ENCODE measurements around the gene PTPRM. TPM values are rescaled to one million over a fixed set of nuclear protein-coding genes. Genes with fewer than 3 reads are reported as not detected.

PTPRM gene
- total and polyA plus RNA-seq, 2 of the 4 experiments (the other 2 are of a cell fraction): 28.3 to 51.2 TPM

DNA sequence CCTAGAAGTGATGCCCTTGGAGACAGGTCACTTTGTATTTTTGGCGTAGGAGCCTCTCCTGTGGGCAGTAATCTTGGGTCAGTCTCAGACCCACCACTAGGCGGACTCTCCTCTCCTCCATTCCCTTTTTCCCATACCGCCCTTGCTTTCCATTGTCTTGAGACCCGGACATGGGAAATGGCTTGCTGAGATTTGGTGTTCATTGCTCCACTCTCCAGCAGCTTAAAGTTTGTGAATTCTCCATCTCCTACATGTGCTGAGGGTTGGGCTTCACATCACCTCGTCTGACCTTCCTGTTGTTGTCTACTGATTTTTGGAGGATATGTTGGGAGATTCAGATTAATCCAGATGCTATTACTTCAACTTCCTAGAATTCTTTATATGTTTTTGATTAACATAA is 882.9 kb downstream of the PTPRM start:
- ATAC-seq (ENCODE audit: low read depth) (no peak), DNase-seq (no peak)
- Histone ChIP-seq H3K4me2 (ENCODE audit: low read depth, low read length) (no peak overlapping the region), H2BK15ac (ENCODE audit: low read depth, low read length) (no peak overlapping the region), H3K4ac (ENCODE audit: low read depth, low read length) (no peak overlapping the region), H3K9me1 (ENCODE audit: insufficient read depth, low read length) (no peaks in the 10 kb centered on the region), H2AFZ (replicated peaks; ENCODE audit: low read length, poor library complexity) (no peak overlapping the region), H3K27ac (ENCODE audit: insufficient read depth, low read length) (no peak overlapping the region), H3K36me3 (ENCODE audit: control insufficient read depth, insufficient read depth, low read length) (no peaks in the 10 kb centered on the region), H3K14ac (replicated peaks; ENCODE audit: low read depth, low read length) (no peak overlapping the region), H3K4me3 (ENCODE audit: insufficient read depth, low read depth, low read length) (no peak overlapping the region), H3K79me1 (ENCODE audit: low read depth in 1 of 2, low read length in 2 of 2) (no peaks in the 10 kb centered on the region), H2AK9ac (replicated peaks; ENCODE audit: low read depth, low read length, poor library complexity) (no peak overlapping the region), H3K56ac (ENCODE audit: extremely low read depth, insufficient read depth, low read length) (no peak overlapping the region), H2BK5ac (ENCODE audit: low read depth, low read length, poor library complexity, severe bottlenecking) (no peak overlapping the region), H3K18ac (ENCODE audit: low read depth, low read length) (no peak overlapping the region), H2AK5ac (ENCODE audit: low read depth, low read length) (no peak overlapping the region), H4K8ac (ENCODE audit: low read depth in 2 of 2, low read length in 2 of 2) (no peak overlapping the region), H4K91ac (ENCODE audit: insufficient read depth, low read depth, low read length) (no peak overlapping the region), H3K23ac (ENCODE audit: low read depth, low read length) (no peak overlapping the region), H3K4me1 (ENCODE audit: control insufficient read depth, insufficient read depth, low read length) (no peaks in the 10 kb centered on the region), H3K9ac (ENCODE audit: low read depth, low read length) (no peak overlapping the region), H3K27me3 (ENCODE audit: control insufficient read depth, insufficient read depth, low read length) (peaks cover 9% of the 10 kb centered on the region), H2BK120ac (ENCODE audit: low read depth, low read length) (no peak overlapping the region), H2BK20ac (ENCODE audit: low read depth, low read length) (no peak overlapping the region), H3K9me3 (ENCODE audit: control insufficient read depth, insufficient read depth, low read length) (no peaks in the 10 kb centered on the region), H4K5ac (ENCODE audit: low read depth, low read length) (no peak overlapping the region), H4K20me1 (ENCODE audit: insufficient read depth, low read length) (no peaks in the 10 kb centered on the region)
- ChIA-PET POLR2A (ENCODE audit: unreplicated experiment) (no interaction called here), CTCF (no interaction called here)
- intact Hi-C loops (cut with micrococcal nuclease): no loop called here
- BruUV-seq (replicated peaks): no TSS peak
- dilution Hi-C loops (cut with HindIII; ENCODE audit: low sequenced_read_pairs, unreplicated experiment): no loop called here
- no peak for TF ChIP-seq SMC3 (IDR thresholded peaks at IDR 0.05; ENCODE audit: low read depth, low read length)
- TF ChIP-seq, protein P1, sequence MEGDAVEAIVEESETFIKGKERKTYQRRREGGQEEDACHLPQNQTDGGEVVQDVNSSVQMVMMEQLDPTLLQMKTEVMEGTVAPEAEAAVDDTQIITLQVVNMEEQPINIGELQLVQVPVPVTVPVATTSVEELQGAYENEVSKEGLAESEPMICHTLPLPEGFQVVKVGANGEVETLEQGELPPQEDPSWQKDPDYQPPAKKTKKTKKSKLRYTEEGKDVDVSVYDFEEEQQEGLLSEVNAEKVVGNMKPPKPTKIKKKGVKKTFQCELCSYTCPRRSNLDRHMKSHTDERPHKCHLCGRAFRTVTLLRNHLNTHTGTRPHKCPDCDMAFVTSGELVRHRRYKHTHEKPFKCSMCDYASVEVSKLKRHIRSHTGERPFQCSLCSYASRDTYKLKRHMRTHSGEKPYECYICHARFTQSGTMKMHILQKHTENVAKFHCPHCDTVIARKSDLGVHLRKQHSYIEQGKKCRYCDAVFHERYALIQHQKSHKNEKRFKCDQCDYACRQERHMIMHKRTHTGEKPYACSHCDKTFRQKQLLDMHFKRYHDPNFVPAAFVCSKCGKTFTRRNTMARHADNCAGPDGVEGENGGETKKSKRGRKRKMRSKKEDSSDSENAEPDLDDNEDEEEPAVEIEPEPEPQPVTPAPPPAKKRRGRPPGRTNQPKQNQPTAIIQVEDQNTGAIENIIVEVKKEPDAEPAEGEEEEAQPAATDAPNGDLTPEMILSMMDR (conservative IDR thresholded peaks at IDR 0.05; ENCODE audit: low read depth, low read length): peak; percentile 23; the same call in 1 of the 2 replicates
- no peak for TF ChIP-seq MAFK (IDR thresholded peaks at IDR 0.05; ENCODE audit: low read depth, low read length)
- TF ChIP-seq POLR2A (IDR thresholded peaks at IDR 0.05; ENCODE audit: low read depth, low read length): no peak
- TF ChIP-seq MAZ (IDR thresholded peaks at IDR 0.05; ENCODE audit: borderline replicate concordance, low read depth, low read length): no peak
- TF ChIP-seq BHLHE40 (IDR thresholded peaks at IDR 0.05; ENCODE audit: low read depth, low read length): no peak
- no peak for TF ChIP-seq NFE2L2 (IDR thresholded peaks at IDR 0.05; ENCODE audit: low read depth, low read length)
- TF ChIP-seq RFX5 (IDR thresholded peaks at IDR 0.05; ENCODE audit: low read depth, low read length): no peak
- in situ Hi-C loops (cut with MboI; ENCODE audit: low sequenced_read_pairs): no loop called here
- WGBS, 2 experiments (ENCODE audit: extremely low coverage in 2 of 2, insufficient read length in 1 of 2): no CpG with 5 or more reads among the region's 5 CpGs
